PC-9 (cell line): ENCODE results near the gene EHBP1.

Experiments
- EZH2 ChIP-seq: fragments of 200-600 bp; sonication (generic); IDR thresholded peaks from 2 replicates; pipeline ENCODE4 v1.8.0; 2017; ENCODE audit warnings: antibody characterized with exemption, low read depth
- TF ChIP-seq, protein P1 (sequence below): fragments of 200-600 bp; sonication (generic); conservative IDR thresholded peaks from 2 replicates; pipeline ENCODE4 v1.6.1; 2017; ENCODE audit warnings: mixed run types, antibody characterized with exemption, mild to moderate bottlenecking, moderate library complexity

DNA sequence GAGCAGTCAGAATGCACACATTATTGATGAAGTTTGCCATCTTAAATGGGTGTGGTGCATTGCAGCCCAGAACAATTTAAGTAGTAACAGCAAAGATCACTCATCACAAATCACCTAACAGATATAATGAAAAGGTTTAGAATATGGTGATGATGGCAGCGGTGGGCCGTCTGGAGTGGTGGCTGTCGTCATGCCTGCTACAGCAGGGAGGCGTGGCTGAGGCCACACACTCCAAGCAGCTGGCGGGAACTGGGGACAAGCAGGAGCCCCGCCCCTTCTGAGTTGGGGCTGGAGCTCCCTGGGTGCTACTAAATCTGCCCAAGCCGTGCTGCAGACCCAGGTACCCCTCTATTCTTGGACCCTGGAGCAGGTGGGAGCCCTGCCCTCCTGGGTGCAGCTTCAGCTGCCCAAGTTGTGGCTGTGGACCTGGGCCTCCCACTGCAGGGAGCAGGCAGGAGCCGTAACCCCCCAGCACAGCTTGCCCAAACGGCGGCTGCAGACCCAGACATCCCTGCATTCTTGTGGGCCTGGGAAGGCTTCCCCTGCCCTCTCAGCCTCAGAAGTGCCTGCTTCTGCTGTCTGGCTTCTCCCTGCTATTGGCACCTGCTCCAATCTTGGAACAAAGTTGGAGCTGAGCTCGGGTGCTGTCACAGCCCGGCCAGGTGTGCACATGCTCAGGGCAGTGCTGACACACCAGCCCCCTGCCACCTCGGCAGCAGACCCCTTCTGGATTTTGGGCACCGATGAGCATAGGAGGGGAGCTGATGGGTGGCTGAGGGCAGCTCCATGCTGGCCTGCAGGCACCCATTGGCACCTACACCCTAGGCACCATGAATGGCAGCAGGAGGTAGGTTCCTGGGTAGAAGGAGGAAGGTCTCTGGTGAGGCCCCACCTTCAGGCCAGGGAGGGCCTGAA, 149.3 kb downstream of the EHBP1 start:
- TF ChIP-seq EZH2, result no peak
- TF ChIP-seq, protein P1, sequence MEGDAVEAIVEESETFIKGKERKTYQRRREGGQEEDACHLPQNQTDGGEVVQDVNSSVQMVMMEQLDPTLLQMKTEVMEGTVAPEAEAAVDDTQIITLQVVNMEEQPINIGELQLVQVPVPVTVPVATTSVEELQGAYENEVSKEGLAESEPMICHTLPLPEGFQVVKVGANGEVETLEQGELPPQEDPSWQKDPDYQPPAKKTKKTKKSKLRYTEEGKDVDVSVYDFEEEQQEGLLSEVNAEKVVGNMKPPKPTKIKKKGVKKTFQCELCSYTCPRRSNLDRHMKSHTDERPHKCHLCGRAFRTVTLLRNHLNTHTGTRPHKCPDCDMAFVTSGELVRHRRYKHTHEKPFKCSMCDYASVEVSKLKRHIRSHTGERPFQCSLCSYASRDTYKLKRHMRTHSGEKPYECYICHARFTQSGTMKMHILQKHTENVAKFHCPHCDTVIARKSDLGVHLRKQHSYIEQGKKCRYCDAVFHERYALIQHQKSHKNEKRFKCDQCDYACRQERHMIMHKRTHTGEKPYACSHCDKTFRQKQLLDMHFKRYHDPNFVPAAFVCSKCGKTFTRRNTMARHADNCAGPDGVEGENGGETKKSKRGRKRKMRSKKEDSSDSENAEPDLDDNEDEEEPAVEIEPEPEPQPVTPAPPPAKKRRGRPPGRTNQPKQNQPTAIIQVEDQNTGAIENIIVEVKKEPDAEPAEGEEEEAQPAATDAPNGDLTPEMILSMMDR, result no peak
